LNCaP clone FGC (cell line): ENCODE data around the gene SLC35G6.

Experiments
- DNase-seq: peaks from one replicate; pipeline ENCODE4 v3.0.0-alpha.2; 2011; ENCODE audit warnings: low read depth
- H3K4me3 ChIP-seq: 2 replicates; pipeline ENCODE4 v1.5.1; 2011; ENCODE audit warnings: mild to moderate bottlenecking, low read depth, low read length, control low read depth
- TF ChIP-seq, protein P1 (sequence below): IDR thresholded peaks from 2 replicates; pipeline ENCODE4 v1.5.1; 2012; ENCODE audit warnings: mild to moderate bottlenecking; ENCODE audit not compliant: control insufficient read depth, insufficient read depth; ENCODE audit errors: extremely low read depth

Gene SLC35G6

DNA sequence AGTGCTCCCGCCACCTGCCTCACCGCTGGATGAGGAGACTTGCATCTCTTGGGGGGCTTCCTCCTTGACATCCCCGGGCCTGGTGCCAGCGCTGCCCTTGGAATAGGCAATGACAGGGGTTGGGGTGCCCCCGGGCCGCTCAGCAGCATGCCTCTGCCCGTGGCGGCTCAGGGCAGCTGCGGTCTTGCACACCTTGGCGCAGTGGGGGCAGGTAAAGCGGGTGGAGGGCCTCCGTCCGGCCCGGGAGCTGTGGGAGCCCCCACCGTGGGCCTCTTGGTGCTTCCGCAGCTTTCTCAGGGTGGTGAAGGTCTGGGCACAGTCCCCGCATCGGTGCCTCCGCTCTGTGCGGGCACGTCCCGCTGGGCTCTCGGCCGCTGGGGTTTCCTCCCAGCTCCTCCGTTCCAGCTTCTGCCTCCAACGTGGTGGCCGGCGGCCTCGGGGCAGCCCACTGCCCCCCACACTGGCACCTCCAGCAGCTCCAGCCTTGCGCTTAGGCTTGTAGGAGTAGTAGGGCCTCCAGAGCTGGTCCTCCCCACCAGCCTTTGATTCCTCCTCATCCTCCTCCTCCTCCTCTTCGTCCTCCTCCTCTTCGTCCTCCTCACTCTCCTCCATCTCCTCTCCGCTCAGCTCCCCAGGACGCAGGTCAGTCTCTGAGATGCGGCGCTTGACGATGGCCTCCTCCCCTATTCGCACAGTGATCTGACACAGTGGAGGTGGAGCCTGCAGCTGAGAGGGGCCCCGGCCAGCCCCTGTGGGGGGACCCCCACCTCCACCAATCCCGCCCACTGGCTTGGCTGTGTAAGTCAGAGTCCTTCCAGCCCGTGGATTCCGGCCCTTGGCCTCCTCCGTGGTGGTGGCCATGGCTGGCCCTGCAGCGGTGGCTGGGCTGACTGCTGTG lies 18.5 kb upstream of the SLC35G6 start:
- TF ChIP-seq, protein P1, sequence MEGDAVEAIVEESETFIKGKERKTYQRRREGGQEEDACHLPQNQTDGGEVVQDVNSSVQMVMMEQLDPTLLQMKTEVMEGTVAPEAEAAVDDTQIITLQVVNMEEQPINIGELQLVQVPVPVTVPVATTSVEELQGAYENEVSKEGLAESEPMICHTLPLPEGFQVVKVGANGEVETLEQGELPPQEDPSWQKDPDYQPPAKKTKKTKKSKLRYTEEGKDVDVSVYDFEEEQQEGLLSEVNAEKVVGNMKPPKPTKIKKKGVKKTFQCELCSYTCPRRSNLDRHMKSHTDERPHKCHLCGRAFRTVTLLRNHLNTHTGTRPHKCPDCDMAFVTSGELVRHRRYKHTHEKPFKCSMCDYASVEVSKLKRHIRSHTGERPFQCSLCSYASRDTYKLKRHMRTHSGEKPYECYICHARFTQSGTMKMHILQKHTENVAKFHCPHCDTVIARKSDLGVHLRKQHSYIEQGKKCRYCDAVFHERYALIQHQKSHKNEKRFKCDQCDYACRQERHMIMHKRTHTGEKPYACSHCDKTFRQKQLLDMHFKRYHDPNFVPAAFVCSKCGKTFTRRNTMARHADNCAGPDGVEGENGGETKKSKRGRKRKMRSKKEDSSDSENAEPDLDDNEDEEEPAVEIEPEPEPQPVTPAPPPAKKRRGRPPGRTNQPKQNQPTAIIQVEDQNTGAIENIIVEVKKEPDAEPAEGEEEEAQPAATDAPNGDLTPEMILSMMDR = no peak
- no peak for DNase-seq
- H3K4me3 ChIP-seq = no peak overlapping the region

DNA sequence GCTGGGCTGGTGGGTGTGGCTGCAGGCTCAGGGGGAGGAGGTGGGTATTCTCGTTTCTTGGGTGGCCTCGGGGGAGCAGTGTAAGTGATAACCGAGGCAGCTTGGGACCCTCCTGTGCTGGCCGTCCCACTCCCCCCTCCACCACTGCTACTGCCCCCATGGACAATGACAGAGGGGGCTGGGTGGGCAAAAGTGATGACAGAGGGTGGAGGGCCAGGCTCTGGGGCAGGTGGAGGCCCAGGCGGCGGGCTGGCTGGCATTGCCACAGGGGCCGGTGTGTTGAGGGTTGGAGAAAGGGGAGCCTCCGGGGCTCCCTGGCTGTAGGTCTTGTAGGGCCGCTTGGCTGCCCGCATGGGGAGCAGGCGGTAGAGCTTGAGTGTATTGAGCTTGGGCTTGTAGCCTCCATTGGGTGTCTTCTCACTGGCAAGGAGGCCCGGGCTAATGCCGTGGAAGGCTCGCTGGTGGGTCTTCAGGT lies 17.8 kb upstream of the SLC35G6 start:
- no peak overlapping the region for H3K4me3 ChIP-seq
- no peak for DNase-seq
- TF ChIP-seq, protein P1 = no peak

DNA sequence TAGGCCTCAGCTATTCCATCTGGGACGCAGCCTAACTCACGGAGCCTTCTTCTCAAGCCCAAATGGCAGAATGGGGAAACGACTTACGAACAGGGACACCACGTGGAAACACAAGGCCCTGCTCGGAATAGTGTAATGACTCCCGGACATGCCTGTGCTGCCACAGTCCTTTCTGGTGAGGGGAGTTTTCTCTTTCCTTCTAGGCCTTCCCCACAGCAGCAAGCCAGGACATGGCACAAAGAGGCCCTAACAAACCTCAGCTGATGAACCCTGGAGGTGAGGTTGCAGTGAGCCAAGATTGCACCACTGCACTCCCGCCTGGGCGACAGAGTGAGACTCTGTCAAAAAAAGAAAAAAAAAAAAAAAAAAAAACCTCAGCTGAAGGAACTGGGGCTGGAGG lies 17.2 kb upstream of the SLC35G6 start:
- TF ChIP-seq, protein P1 = no peak

DNA sequence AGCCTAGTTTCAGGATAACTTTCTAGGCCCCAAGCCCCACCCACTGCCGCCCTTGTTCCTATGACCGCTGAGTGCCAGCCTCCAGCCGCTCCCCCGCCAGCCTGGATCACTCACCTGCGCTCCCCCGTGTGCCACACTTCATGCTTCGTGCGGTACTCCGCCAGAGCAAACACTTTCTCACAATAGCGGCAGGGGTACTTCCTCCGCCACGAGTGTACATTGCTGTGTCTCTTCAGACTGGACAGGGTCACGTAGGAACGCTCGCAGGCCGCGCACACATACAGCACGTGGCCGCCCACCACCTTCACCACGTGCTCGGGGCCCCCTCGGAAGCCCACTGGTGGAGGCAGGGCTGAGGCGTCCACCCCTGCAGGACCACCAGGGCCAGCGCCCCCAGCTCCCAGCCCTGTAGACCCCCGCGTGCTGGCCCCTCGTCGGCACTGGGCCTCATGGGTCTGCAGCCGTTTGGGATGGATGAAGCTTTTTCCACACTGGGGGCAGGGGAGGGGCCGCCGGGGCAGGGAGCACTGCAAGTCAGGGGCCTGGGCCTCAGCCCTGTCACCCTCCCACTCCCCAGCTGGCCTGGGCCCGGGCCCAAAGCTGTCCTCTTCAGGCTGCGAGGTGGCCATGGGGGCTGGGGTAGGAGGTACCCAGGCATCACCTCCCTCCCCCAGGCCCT lies 15.5 kb upstream of the SLC35G6 start:
- TF ChIP-seq, protein P1 = no peak
- DNase-seq = no peak
- no peak overlapping the region for H3K4me3 ChIP-seq

More for the DNA sequence above, 17.2 kb upstream of the SLC35G6 start:
- DNase-seq = no peak
- H3K4me3 ChIP-seq = no peak overlapping the region

DNA sequence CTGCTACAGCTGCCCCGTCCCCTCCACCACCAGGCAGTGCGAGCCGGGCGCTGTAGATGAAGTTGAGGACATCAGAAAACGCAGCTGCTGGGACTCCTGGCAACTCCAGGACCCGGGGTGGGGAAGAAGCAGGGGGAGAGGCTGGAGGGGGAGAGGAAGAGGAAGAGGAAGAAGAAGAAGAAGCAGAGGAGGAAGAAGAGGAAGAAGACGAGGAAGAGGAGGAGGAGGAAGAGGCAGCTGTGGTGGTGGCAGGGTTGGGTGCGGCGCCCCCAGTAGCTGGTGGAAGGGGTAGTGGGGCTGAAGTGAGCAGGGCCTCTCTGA lies 15.0 kb upstream of the SLC35G6 start:
- TF ChIP-seq, protein P1 = no peak
- H3K4me3 ChIP-seq = no peak overlapping the region
- no peak for DNase-seq

DNA sequence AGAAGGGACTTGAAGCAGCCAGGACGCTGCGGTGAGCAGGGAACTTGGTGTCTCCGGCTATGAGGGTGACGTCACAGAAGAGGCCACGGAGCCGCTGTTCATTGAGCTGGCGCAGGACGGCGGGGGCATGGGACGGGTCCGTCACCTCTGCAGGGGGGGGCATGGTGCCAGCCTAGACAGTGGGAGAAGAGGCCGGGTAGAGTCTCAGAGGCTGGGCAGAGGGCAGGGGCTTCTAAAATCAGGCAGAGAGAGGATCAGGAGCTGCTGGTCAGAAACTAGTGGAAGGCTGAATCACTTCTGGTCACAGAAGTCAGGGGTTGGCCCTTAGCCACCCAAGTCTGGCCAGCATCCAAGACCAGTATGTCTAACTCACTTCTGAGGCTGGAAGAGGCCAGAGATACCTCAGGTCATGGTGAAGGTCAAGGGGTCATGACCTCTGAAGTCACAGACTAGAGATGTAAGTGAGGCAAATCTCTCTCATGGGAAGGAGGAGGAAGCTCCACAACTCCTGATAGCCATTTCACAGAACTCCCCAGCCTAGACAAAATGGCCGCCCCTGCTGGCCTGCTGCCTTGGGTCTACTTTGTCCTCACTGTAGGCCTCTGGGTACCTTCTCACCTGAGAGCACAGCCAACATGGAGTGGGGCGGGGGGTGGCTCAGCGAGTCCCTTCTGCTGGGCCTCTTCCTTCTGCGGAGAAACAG lies 14.5 kb upstream of the SLC35G6 start:
- TF ChIP-seq, protein P1 = no peak
- no peak overlapping the region for H3K4me3 ChIP-seq
- DNase-seq = no peak
